ENCODE results near the gene RBPMS2.

- TF ChIP-seq CTCF (IDR thresholded peaks at IDR 0.05; ENCODE audit: low read depth, low read length): 0 out of 2 replicates have a peak, but pooled peaks have one; percentile 5
- no peak for TF ChIP-seq EZH2phosphoT487 (IDR thresholded peaks at IDR 0.05; ENCODE audit: low read depth)
Measured at GRCh38 chr15:64767203-64767602, 8.2 kb downstream of the RBPMS2 start.

Measured in OCI-LY3 (cell line).